ENCODE measurements around the gene DHFR. TPM values are rescaled to one million over a fixed set of nuclear protein-coding genes. Genes with fewer than 3 reads are reported as not detected.

The DHFR gene
- total RNA-seq, 1 donor from 2014 or later: 10.5 TPM

DNA sequence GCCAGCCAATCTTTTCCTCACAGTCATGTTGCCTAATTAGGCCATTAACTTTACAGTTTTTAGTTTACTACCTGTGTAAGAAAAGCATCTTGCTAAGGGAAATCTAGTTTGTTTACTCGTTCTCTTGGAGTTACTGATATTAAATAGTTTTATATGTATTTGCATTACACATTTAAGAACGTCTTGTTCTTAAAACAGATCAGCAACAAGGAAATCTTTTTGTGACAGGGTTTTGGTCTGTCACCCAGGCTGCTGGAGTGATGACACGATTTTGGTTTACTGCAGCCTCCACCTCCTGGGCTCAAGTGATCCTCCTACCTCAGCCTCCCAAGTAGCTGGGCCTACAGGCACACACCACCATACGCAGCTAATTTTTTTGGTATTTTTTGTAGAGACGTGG lies 29.6 kb downstream of the DHFR start:
- Histone ChIP-seq H3K4me3 (no peak overlapping the region), H3K9me3 (no peaks in the 10 kb centered on the region), H3K27ac (no peak overlapping the region), H3K36me3 (no peaks in the 10 kb centered on the region), H3K27me3 (ENCODE audit: low read depth) (no peaks in the 10 kb centered on the region), H3K4me1 (no peaks in the 10 kb centered on the region)
- ATAC-seq (no peak), DNase-seq (no peak)
- TF ChIP-seq, protein P1, sequence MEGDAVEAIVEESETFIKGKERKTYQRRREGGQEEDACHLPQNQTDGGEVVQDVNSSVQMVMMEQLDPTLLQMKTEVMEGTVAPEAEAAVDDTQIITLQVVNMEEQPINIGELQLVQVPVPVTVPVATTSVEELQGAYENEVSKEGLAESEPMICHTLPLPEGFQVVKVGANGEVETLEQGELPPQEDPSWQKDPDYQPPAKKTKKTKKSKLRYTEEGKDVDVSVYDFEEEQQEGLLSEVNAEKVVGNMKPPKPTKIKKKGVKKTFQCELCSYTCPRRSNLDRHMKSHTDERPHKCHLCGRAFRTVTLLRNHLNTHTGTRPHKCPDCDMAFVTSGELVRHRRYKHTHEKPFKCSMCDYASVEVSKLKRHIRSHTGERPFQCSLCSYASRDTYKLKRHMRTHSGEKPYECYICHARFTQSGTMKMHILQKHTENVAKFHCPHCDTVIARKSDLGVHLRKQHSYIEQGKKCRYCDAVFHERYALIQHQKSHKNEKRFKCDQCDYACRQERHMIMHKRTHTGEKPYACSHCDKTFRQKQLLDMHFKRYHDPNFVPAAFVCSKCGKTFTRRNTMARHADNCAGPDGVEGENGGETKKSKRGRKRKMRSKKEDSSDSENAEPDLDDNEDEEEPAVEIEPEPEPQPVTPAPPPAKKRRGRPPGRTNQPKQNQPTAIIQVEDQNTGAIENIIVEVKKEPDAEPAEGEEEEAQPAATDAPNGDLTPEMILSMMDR (IDR thresholded peaks at IDR 0.05): no peak
- intact Hi-C loops (cut with DNase I): no loop called here

DNA sequence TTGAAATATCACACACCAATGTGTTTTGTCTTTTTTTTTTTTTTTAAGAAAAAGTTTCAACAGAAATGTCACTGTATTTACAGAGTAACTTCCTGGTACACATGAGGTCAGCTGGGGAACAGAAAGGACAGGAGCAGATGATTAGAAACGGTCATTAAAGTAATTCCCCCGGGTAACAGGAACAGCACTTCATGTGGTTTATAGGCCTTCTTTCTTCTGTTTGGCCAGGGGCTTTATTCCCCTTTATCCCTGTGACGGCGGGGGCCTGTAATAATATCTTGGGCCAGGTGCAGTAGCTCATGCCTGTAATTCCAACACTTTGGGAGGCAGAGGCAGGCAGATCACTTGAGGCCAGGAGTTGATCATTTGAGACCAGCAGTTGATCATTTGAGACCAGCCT lies 30.8 kb downstream of the DHFR start:
- H3K4me1 ChIP-seq: no peaks in the 10 kb centered on the region
- no peaks in the 10 kb centered on the region for H3K36me3 ChIP-seq
- TF ChIP-seq, protein P1 (IDR thresholded peaks at IDR 0.05): no peak
- intact Hi-C loops (cut with DNase I): no loop called here
- no peaks in the 10 kb centered on the region for H3K27me3 ChIP-seq (ENCODE audit: low read depth)
- H3K27ac ChIP-seq: no peak overlapping the region
- no peak overlapping the region for H3K4me3 ChIP-seq
- DNase-seq (no peak), ATAC-seq (peak in 1 of 2 donors; percentile 51)
- H3K9me3 ChIP-seq: no peaks in the 10 kb centered on the region

DNA sequence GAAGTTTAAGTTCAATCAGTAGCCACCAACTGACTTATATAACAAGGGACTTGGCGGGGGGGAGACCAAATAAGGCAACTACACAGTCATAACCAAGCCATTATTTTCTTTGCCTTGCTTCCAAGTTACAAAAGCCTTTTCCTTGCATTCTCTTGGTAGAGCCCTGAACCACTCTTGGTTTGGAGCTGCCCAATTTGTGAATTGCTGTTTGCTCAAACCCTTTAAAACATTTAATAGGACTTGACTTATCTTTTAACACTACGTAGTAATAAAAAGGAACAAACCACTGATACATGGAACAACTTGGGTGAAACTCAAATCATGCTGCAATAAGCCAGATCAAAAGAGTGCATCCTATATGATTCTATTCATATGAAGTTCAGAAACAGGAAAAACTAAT lies 32.0 kb downstream of the DHFR start:
- intact Hi-C loops (cut with DNase I): no loop called here
- DNase-seq (no peak), ATAC-seq (peak in 1 of 2 donors; percentile 35)
- no peak overlapping the region for H3K27ac ChIP-seq
- no peak overlapping the region for H3K4me3 ChIP-seq
- TF ChIP-seq, protein P1 (IDR thresholded peaks at IDR 0.05): no peak
- H3K27me3 ChIP-seq (ENCODE audit: low read depth): no peaks in the 10 kb centered on the region
- no peaks in the 10 kb centered on the region for H3K4me1 ChIP-seq
- H3K9me3 ChIP-seq: no peaks in the 10 kb centered on the region
- H3K36me3 ChIP-seq: no peaks in the 10 kb centered on the region

DNA sequence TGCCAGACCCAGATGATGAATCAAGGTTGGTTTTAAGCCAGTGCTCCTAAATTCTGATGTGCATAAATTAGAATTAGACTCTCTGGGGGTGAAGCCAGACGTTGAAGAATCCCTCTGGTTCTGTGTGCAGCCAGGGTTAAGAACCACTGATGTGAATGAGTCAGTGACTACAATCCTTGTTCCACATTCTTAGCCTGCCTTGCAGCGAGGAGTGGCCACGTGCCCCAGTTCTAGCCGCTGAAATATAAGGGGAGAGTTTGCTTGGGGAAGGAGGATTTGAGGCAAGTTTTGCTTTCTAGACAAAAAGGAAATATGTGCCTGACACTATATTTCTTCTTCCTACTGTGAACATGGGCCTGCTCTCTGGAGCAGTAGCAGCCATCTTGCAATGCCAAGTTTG lies 34.6 kb downstream of the DHFR start:
- Histone ChIP-seq H3K27me3 (ENCODE audit: low read depth) (no peaks in the 10 kb centered on the region), H3K27ac (no peak overlapping the region), H3K4me1 (no peaks in the 10 kb centered on the region), H3K36me3 (no peaks in the 10 kb centered on the region), H3K4me3 (no peak overlapping the region), H3K9me3 (no peaks in the 10 kb centered on the region)
- ATAC-seq (peak; percentile 48 to 70), DNase-seq (peak; percentile 53)
- TF ChIP-seq, protein P1 (IDR thresholded peaks at IDR 0.05): no peak
- intact Hi-C loops (cut with DNase I): no loop called here

DNA sequence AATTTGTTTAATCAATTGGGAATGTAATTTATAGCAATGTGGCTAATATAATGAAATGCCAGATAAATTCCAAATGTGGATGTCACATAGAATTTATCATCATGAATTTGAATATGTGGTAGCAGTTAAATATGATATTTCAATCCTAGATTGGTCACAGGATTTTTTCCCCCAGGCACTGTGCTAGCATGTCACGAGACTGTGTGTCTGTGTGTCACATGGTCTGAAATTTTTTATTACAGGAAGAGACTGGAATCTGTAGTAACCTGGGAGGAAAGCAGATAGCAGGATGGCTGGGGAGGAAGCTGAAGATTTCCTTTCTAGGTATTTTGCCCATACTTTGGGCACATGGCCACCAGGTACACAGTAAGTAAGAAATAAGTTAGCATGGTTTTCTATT lies 35.7 kb downstream of the DHFR start:
- TF ChIP-seq, protein P1 (IDR thresholded peaks at IDR 0.05): no peak
- no peaks in the 10 kb centered on the region for H3K4me1 ChIP-seq
- intact Hi-C loops (cut with DNase I): no loop called here
- no peak for ATAC-seq
- no peak overlapping the region for H3K4me3 ChIP-seq
- H3K36me3 ChIP-seq: no peaks in the 10 kb centered on the region
- no peaks in the 10 kb centered on the region for H3K9me3 ChIP-seq
- H3K27me3 ChIP-seq (ENCODE audit: low read depth): no peaks in the 10 kb centered on the region
- no peak for DNase-seq
- H3K27ac ChIP-seq: no peak overlapping the region

DNA sequence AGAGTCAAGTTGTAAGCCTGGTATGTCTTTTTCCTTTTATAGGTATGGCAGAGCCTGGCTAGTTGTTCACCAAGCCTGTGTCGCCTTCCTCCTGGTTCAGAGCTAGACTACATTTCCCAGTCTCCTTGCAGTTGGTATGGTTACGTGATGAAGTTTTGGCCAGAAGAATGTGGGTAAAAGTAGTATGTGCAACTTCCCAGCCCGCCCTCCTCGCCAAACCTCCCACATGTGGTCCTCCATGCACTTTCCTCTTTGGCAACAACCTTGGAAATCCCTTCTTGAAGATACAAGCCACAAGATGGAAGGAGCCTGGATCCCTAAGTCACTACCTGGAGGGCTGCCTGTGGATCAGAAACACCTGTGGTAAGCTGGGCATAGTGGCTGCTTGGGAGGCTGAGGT lies 36.3 kb downstream of the DHFR start:
- intact Hi-C loops (cut with DNase I): no loop called here
- no peak overlapping the region for H3K4me3 ChIP-seq
- TF ChIP-seq, protein P1 (IDR thresholded peaks at IDR 0.05): no peak
- no peak for DNase-seq
- no peak overlapping the region for H3K27ac ChIP-seq
- no peak for ATAC-seq
- no peaks in the 10 kb centered on the region for H3K27me3 ChIP-seq (ENCODE audit: low read depth)
- H3K9me3 ChIP-seq: no peaks in the 10 kb centered on the region
- no peaks in the 10 kb centered on the region for H3K4me1 ChIP-seq
- H3K36me3 ChIP-seq: no peaks in the 10 kb centered on the region

Measured in lower lobe of right lung (tissue), 2 donors.